Activated CD4-positive, alpha-beta T cell treated with anti-CD3 and anti-CD28 coated beads, Interleukin-2, amount 10 ng/mL, durations not matched to agents 7 days and 5 days (primary cell): ENCODE measurements around the gene HSF5. TPM values are rescaled to one million over a fixed set of nuclear protein-coding genes. Genes with fewer than 3 reads are reported as not detected.
A peak's percentile ranks its signal among the peaks of the same experiment; 100 is the strongest.
"Not testable (repeated sequence)": the region's sequence is repeated elsewhere in the genome, so short reads cannot be mapped to it uniquely, and the experiment has no call there.

ENCODE experiments used
- CTCF ChIA-PET: fragments of 350-600 bp; sonication (Branson Sonifier 250); formaldehyde crosslinking; loops from one replicate; lab custom pipeline; 2021; ENCODE audit warnings: antibody characterized with exemption; lab: Charles Lee
- POLR2A ChIA-PET: fragments of 350-600 bp; sonication (Branson Sonifier 250); formaldehyde crosslinking; loops from one replicate; lab custom pipeline; 2021; ENCODE audit warnings: antibody characterized with exemption; lab: Charles Lee
- DNase-seq: peaks from one replicate; pipeline ENCODE4 v3.0.0-alpha.2; 2020
- H3K27ac Mint-ChIP-seq: one replicate; pipeline ENCODE4 v1.8.0; 2021; ENCODE audit warnings: mild to moderate bottlenecking, moderate library complexity, mixed read lengths
- H3K27me3 Mint-ChIP-seq: one replicate; pipeline ENCODE4 v1.8.0; 2021; ENCODE audit warnings: mixed read lengths
- H3K36me3 Mint-ChIP-seq: one replicate; pipeline ENCODE4 v1.8.0; 2021; ENCODE audit warnings: low read depth, mixed read lengths
- H3K4me1 Mint-ChIP-seq: one replicate; pipeline ENCODE4 v1.8.0; 2021; ENCODE audit warnings: mixed read lengths
- H3K4me3 Mint-ChIP-seq: one replicate; pipeline ENCODE4 v1.8.0; 2021; ENCODE audit warnings: mild to moderate bottlenecking, moderate library complexity, mixed read lengths
- H3K9me3 Mint-ChIP-seq: one replicate; pipeline ENCODE4 v1.8.0; 2021; ENCODE audit warnings: mixed read lengths
- total RNA-seq, 2 experiments: library from RNA; stranded (reverse); gene quantifications; one replicate each; pipeline ENCODE4 v1.2.3, GENCODE V29; 2021

The HSF5 gene
- total RNA-seq, 2 experiments from 2014 or later, result 0.77 to 0.89 TPM

DNA sequence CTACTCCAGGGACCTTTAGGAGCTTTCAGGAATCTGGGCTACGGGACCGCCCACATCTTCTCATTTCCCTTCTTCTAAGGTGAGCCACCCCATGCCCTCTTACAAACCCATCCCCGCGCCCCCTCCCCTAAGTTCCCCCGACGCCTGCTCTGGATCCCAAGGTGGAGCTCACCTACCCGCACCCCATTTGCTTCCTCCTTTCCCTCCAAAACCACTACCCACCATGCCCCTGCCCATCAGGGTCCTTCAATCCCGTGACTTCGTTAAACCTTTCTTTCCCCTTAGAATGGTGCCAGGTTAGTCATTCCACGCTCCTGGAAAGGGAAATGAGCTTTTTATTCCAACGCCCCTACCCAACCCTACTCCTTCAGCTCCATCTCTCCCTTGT is 26.6 kb upstream of the HSF5 start:
- peaks cover 31% of the 10 kb centered on the region for H3K36me3 Mint-ChIP-seq
- peak overlapping the region; percentile 81 for H3K27ac Mint-ChIP-seq
- no peaks in the 10 kb centered on the region for H3K27me3 Mint-ChIP-seq
- no peaks in the 10 kb centered on the region for H3K9me3 Mint-ChIP-seq
- POLR2A ChIA-PET, result interaction anchor here (1.0 to 1.3 kb wide), 2 partner anchors 15 to 117 kb away, joined by 3 to 4 read pairs; no protein-coding TSS in a partner anchor
- H3K4me1 Mint-ChIP-seq, result peaks cover 66% of the 10 kb centered on the region
- CTCF ChIA-PET, result interaction anchor here (0.6 to 1.9 kb wide), 6 partner anchors 11 to 299 kb away, joined by 3 to 6 read pairs (median 3); partner anchors contain the start of gene HSF5
- no peak for DNase-seq
- H3K4me3 Mint-ChIP-seq, result peak overlapping the region; percentile 73

DNA sequence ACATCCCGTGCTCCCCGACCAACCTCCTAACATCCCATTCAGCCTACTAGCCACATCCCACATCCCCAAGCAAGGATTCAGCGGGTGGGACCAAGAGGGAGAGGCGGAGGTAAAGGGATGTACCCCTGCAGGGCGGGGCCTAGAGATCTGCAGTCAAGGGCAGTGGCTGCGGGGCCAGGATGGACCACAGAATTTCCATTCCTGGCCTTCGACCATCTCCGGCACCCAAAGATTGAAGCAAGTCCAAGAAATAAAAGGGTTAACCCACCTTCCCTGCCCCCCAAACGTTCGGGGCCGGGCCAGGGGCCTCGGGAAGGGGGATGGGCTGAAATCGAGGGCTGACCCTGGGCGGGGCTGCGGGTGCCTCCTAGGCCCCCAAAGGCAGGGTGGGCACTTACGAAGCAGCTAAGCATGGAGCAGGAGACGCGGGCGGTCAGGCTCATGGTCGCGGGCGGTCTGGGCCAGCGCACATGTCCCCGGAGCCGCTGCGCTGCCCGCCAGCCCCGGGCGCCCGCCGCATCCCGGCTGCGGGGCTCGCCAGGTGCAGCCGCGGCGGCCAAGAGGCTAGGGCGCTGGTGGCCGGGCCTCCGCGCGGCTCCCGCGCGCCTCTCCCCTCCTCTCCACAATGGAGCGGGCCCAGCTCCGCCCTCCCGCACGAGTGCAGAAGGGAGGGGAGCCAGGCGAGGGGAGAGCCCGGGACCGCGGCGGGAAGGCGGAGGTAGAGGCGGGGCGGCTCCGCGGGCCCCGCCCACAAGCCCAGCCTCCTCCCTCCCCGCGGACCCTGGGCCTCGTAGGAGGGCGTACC is 26.0 kb upstream of the HSF5 start, which contains the start of gene MTMR4:
MTMR4 (minus strand) TSS at position 674 of the 805 bp plus-strand sequence; CDS start at position 443, 231 bp downstream.
- peaks cover 35% of the 10 kb centered on the region for H3K36me3 Mint-ChIP-seq
- CTCF ChIA-PET, result interaction anchor here (0.5 to 1.9 kb wide), 6 partner anchors 10 to 939 kb away, joined by 3 to 6 read pairs (median 3); partner anchors contain the start of gene HSF5
- H3K27ac Mint-ChIP-seq, result peak within 1 kb of the TSS; percentile 81
- H3K4me1 Mint-ChIP-seq, result peaks cover 68% of the 10 kb centered on the region
- DNase-seq, result peak; percentile 76
- POLR2A ChIA-PET, result interaction anchor here (1.0 kb wide), 1 partner anchor 15 kb away, joined by 3 read pairs; no protein-coding TSS in a partner anchor
- no peaks in the 10 kb centered on the region for H3K9me3 Mint-ChIP-seq
- H3K4me3 Mint-ChIP-seq, result peak within 1 kb of the TSS; percentile 84
- no peaks in the 10 kb centered on the region for H3K27me3 Mint-ChIP-seq

DNA sequence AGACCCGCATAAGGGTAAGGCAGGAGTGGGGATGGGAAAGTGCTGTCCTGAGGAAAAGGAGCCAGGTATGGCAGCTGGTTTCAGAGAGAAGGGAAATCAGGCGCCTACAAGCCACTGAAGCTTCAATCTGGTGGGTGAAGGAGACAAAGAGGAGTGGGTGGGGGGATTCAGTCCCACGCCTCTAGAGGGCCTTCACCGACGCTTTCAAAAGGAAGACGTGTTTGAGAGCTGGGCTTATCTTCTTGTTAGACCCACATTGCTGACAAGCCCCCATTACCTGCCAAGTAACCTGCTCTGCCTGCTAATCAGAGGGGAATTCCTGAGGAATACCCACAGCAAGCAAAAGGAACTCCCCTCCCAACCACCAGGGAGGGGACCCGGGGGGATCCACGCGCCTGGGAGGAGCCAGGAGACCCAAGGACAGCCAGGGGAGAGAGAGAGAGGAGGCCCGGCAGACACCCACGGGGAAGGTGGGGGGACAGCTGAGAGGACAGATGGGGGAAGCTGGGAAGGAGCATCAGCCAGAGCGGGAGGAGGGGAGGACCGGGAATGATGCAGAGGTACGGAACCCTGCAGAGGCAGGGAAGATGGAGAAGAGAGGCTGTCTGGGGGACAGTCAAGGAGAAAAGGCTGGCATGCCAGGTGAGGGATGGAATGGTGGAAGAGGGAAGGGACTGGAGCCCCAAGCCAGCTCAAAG is 25.2 kb upstream of the HSF5 start:
- Mint-ChIP-seq H3K9me3 (no peaks in the 10 kb centered on the region), H3K27me3 (no peaks in the 10 kb centered on the region), H3K4me3 (peak overlapping the region; percentile 84), H3K27ac (peak overlapping the region; percentile 76), H3K36me3 (peaks cover 40% of the 10 kb centered on the region), H3K4me1 (peaks cover 63% of the 10 kb centered on the region)
- ChIA-PET POLR2A (no interaction called here), CTCF (interaction anchor here (0.7 to 2.2 kb wide), 4 partner anchors 21 to 221 kb away, joined by 3 to 5 read pairs (median 4); partner anchors contain the start of gene HSF5)
- no peak for DNase-seq

DNA sequence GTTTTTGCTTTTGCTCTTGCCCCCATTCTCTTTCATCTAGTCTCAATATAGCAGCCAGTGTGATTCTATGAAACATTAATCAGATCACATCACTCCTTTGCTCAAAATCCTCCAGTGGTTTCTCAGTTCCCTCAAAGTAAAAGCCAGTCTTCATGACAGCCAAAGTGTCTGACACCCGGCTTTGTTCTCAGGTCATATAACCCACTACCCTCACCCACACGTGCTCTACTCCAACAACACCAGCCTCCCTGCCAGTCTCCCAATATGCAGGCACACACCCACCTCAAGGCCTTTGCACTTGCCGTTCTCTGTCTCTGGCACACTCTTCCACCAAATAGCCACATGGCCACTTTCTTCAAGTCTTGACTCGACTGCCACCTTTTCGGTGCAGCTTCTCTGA is 21.9 kb upstream of the HSF5 start:
- CTCF ChIA-PET, result interaction anchor here (0.8 to 1.5 kb wide), 2 partner anchors 8 to 11 kb away, joined by 3 to 5 read pairs; no protein-coding TSS in a partner anchor
- no peak for DNase-seq
- no peak overlapping the region for H3K27ac Mint-ChIP-seq
- POLR2A ChIA-PET, result no interaction called here
- H3K27me3 Mint-ChIP-seq, result no peaks in the 10 kb centered on the region
- H3K36me3 Mint-ChIP-seq, result peaks cover 51% of the 10 kb centered on the region
- H3K9me3 Mint-ChIP-seq, result no peaks in the 10 kb centered on the region
- H3K4me3 Mint-ChIP-seq, result no peak overlapping the region
- peaks cover 46% of the 10 kb centered on the region for H3K4me1 Mint-ChIP-seq

DNA sequence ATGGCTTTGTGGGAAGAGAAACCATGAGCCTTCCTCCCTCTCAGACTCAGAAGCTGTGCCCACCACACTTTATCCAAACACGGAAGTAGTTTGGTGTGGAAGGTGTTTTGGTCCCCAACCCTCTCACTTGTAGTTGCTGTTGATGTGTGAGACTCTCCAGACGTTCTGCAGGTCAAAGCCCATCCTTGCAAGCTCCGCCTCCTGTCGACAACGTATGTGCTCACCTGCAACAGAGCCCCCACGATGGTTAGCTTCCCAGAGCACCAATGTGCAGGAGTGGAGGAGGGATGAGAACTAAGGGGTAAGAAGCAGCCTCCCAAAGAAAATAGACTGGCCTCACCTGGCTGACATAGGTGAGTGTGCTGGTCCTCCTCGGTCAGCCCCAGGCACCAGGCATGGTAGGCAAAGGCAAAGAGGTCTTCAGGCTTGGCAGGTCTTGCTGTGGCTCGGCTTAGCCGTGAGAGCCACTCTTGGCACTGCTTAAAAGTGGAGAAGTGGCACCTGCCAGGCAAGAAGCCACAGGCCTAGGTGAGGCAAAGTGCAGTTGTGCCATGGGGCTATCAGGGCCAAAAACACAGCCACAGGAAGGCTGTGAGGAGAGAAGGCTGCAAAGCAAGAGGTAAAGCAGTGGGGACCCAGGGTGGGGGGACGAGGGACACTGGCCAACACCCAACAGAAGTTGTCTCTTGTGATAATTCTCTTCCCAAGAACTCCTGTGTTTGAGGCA is 20.3 kb upstream of the HSF5 start:
- POLR2A ChIA-PET, result no interaction called here

DNA sequence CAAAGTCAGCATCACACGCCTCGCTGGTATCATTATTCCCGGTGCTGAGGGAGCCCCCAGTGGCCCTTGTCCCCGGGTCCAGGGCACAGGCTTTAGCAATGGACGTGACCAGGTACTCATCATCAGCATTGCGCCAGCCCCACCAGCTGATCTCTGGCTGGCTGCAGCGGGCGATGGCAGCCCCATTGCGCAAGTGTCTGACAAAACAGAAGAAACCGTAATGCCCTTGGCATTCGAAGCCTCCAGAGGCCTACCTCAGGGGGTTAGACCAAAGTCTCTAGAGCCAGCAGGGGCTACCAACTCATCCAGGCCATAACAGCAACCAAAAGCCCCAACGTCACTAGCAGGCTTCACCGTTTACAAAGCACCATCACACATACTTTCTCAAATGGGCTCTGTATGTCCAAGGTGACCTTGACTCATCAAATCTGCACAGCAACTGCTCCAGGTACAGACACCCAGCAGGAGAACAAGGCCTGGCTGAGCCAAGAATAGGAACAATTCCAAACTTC is 19.0 kb upstream of the HSF5 start:
- CTCF ChIA-PET, result interaction anchor here (0.8 to 1.7 kb wide), 2 partner anchors 9 to 12 kb away, joined by 3 to 5 read pairs; no protein-coding TSS in a partner anchor
- Mint-ChIP-seq H3K27me3 (no peaks in the 10 kb centered on the region), H3K27ac (no peak overlapping the region)

More for the DNA sequence above, 20.3 kb upstream of the HSF5 start:
- DNase-seq, result no peak
- H3K4me3 Mint-ChIP-seq, result no peak overlapping the region
- no peak overlapping the region for H3K27ac Mint-ChIP-seq
- H3K4me1 Mint-ChIP-seq, result peaks cover 40% of the 10 kb centered on the region
- H3K27me3 Mint-ChIP-seq, result no peaks in the 10 kb centered on the region
- peaks cover 62% of the 10 kb centered on the region for H3K36me3 Mint-ChIP-seq
- no peaks in the 10 kb centered on the region for H3K9me3 Mint-ChIP-seq
- CTCF ChIA-PET, result no interaction called here

DNA sequence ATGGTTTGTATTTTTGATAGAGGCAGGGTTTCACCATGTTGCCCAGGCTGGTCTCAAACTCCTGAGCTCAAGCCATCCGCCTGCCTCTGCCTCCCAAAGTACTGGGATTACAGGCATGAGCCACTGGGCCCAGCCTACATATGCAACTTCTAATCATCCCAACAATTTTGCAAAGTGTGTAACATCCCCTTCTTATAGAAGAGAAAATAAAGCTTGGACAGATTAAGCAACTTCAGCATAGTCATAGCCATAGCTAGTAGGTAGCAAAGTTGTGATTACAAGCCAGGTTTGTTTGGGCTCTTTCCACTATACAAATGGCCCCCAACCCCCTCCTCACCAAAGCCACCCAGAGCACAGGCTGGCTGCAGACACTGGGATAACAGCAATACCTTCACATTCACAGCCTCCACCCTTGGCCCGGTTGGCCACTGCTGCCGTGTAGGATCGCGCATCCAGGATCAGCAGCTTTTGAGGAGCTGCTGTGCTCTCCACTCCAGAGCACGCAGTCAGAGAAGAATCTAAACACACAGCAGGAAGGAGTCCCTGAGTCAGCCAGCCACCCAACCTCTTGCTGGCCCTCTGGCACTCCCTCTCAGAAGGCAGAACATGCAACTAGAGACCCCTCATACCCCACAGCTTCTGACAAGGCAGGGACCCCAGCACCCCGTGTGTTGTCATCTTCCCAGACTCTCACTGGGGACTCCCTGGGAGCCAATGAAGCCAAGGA is 18.3 kb upstream of the HSF5 start:
- POLR2A ChIA-PET, result no interaction called here
- CTCF ChIA-PET, result interaction anchor here (0.8 to 1.7 kb wide), 3 partner anchors 10 to 19 kb away, joined by 3 to 5 read pairs (median 3); no protein-coding TSS in a partner anchor
- H3K4me3 Mint-ChIP-seq, result no peak overlapping the region
- no peak overlapping the region for H3K27ac Mint-ChIP-seq
- H3K9me3 Mint-ChIP-seq, result no peaks in the 10 kb centered on the region
- peaks cover 25% of the 10 kb centered on the region for H3K4me1 Mint-ChIP-seq
- no peak for DNase-seq
- no peaks in the 10 kb centered on the region for H3K27me3 Mint-ChIP-seq
- H3K36me3 Mint-ChIP-seq, result peaks cover 67% of the 10 kb centered on the region

More for the DNA sequence above, 19.0 kb upstream of the HSF5 start:
- Mint-ChIP-seq H3K4me3 (no peak overlapping the region), H3K9me3 (no peaks in the 10 kb centered on the region), H3K36me3 (peaks cover 70% of the 10 kb centered on the region), H3K4me1 (peaks cover 28% of the 10 kb centered on the region)
- POLR2A ChIA-PET, result no interaction called here
- no peak for DNase-seq

DNA sequence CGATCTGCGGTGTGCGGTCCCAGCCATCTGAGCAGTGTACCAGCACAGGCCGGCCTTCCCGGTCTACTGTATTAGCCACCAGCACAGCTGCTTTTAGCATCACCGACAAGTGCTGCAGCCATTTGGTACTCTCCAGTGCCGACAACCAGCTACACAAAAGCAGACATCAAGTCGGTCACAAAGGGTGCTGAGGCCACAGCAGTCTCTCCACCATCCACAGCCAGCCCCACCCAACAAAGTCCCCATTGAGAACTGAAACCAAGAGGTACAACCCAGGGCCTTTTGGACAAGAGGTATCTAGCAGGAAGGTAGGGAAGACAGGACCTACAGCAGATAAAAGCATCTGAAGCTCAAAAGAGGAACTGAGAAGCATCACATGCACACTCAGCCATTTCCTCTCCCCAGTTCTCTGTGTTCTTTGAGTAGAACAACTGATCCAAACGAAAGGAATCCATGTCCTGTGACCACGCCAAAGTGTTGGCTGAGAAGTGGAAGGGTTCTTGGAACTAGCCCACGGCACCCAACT is 16.7 kb upstream of the HSF5 start:
- Mint-ChIP-seq H3K9me3 (no peaks in the 10 kb centered on the region), H3K4me3 (no peak overlapping the region), H3K27me3 (no peaks in the 10 kb centered on the region), H3K36me3 (peaks cover 54% of the 10 kb centered on the region), H3K4me1 (peaks cover 15% of the 10 kb centered on the region), H3K27ac (no peak overlapping the region)
- DNase-seq, result no peak
- CTCF ChIA-PET, result interaction anchor here (1.0 to 1.2 kb wide), 2 partner anchors 12 to 24 kb away, joined by 3 read pairs; no protein-coding TSS in a partner anchor
- POLR2A ChIA-PET, result no interaction called here

DNA sequence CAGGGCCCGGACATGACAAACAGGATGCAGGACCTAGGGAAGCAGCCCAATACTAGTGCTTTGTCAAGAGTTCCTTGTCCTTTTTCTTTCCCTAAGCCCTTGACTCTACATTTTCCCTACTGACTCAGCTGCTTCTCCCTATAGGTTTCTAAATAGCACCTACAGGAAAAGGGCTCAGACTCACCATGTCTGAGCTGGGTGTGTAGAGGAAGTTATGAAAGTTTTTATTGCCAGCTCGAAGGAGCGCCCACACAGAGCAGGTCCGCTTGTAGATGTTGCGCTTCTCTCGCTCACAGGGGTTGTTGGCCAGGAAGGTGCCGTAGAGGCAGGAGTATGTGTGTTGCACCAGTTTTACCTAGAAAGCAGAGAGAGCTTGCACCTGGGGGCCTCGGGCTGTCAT is 15.7 kb upstream of the HSF5 start:
- DNase-seq, result no peak
- Mint-ChIP-seq H3K36me3 (peaks cover 48% of the 10 kb centered on the region), H3K4me3 (no peak overlapping the region), H3K27ac (no peak overlapping the region), H3K4me1 (peaks cover 8% of the 10 kb centered on the region), H3K9me3 (no peaks in the 10 kb centered on the region), H3K27me3 (no peaks in the 10 kb centered on the region)
- CTCF ChIA-PET, result interaction anchor here (0.6 to 0.8 kb wide), 2 partner anchors 11 to 419 kb away, joined by 3 read pairs; partner anchors contain the start of gene MTMR4
- POLR2A ChIA-PET, result no interaction called here

DNA sequence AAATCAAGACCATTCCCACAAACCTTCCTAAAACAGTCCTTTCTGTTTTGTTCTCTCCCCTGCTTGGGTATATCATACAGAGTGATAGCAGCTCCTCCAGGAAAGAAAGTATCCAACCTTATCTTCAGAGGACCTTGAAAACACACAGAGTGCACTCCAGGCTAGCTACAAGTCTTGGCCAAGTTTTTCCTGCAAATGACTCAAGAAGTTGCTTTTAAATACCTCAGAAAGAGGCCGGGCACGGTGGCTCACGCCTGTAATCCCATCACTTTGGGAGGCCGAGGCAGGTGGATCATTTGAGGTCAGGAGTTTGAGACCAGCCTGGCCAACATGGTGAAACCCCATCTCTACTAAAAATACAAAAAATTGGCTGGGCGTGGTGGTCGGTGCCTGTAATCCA is 14.9 kb upstream of the HSF5 start:
- CTCF ChIA-PET, result interaction anchor here (1.3 kb wide), 1 partner anchor 15 kb away, joined by 4 read pairs; the partner anchor contains the start of gene HSF5
- H3K9me3 Mint-ChIP-seq, DNase-seq, H3K4me3 Mint-ChIP-seq, H3K27ac Mint-ChIP-seq, H3K4me1 Mint-ChIP-seq, H3K27me3 Mint-ChIP-seq, POLR2A ChIA-PET: not testable (repeated sequence)
- peaks cover 48% of the 10 kb centered on the region for H3K36me3 Mint-ChIP-seq

DNA sequence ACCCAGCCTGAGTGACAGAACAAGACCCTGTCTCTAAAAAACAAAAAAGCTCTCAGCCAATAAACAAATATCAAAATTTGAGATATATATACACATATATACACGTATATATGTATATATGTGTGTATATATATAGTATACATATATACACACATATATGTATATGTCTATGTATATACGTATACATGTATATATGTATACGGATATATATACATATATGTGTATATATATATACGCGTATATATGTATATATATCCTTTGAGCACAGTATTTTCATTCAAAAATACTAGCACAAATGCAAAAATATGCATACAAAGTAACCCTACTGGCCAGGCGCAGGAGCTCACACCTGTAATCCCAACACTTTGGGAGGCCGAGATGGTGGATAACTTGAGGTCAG is 13.2 kb upstream of the HSF5 start:
- H3K4me3 Mint-ChIP-seq, result no peak overlapping the region
- H3K9me3 Mint-ChIP-seq, result no peaks in the 10 kb centered on the region
- POLR2A ChIA-PET, result no interaction called here

More for the DNA sequence above, 13.2 kb upstream of the HSF5 start:
- Mint-ChIP-seq H3K36me3 (peaks cover 48% of the 10 kb centered on the region), H3K4me1 (peaks cover 9% of the 10 kb centered on the region), H3K27ac (no peak overlapping the region), H3K27me3 (no peaks in the 10 kb centered on the region)
- CTCF ChIA-PET, result interaction anchor here (0.7 kb wide), 1 partner anchor 8 kb away, joined by 3 read pairs; no protein-coding TSS in a partner anchor
- no peak for DNase-seq
